Smooth muscle cell (in vitro differentiated cells): Measurements from ENCODE around the gene FAM50B. TPM values are rescaled to one million over a fixed set of nuclear protein-coding genes. Genes with fewer than 3 reads are reported as not detected.

Experiments
- DNase-seq: peaks from one replicate; lab custom pipeline; 2025; ENCODE audit not compliant: unreplicated experiment; lab: John Stamatoyannopoulos, UW
- H2AFZ ChIP-seq: fragments of 200-600 bp; sonication (generic); 2 replicates; pipeline ENCODE4 v1.6.0; 2016; ENCODE audit warnings: antibody characterized with exemption, low read depth, mild to moderate bottlenecking
- H3F3A ChIP-seq: fragments of 200-600 bp; sonication (generic); 2 replicates; pipeline ENCODE4 v1.6.0; 2017; ENCODE audit warnings: antibody characterized with exemption, low read depth
- H3K27ac ChIP-seq: fragments of 200-600 bp; sonication (generic); 2 replicates; pipeline ENCODE4 v1.5.1; 2016; ENCODE audit warnings: low read depth, mild to moderate bottlenecking
- H3K27me3 ChIP-seq: fragments of 200-600 bp; sonication (generic); 2 replicates; pipeline ENCODE4 v1.6.1; 2016; ENCODE audit warnings: low read depth, mild to moderate bottlenecking
- H3K36me3 ChIP-seq: fragments of 200-600 bp; sonication (generic); 2 replicates; pipeline ENCODE4 v1.5.1; 2016; ENCODE audit warnings: low read depth
- H3K4me1 ChIP-seq: fragments of 200-600 bp; sonication (generic); 2 replicates; pipeline ENCODE4 v1.5.1; 2016; ENCODE audit warnings: low read depth
- H3K4me2 ChIP-seq: fragments of 200-600 bp; sonication (generic); 2 replicates; pipeline ENCODE4 v1.6.0; 2016; ENCODE audit warnings: mild to moderate bottlenecking
- H3K4me3 ChIP-seq: fragments of 200-600 bp; sonication (generic); 2 replicates; pipeline ENCODE4 v1.5.1; 2016; ENCODE audit warnings: mild to moderate bottlenecking
- H3K79me2 ChIP-seq: fragments of 200-600 bp; sonication (generic); 2 replicates; pipeline ENCODE4 v1.6.0; 2016; ENCODE audit warnings: low read depth, mild to moderate bottlenecking
- H3K9ac ChIP-seq: fragments of 200-600 bp; sonication (generic); 2 replicates; pipeline ENCODE4 v1.6.0; 2016; ENCODE audit warnings: low read depth
- H3K9me3 ChIP-seq: fragments of 200-600 bp; sonication (generic); replicated peaks from 2 replicates; pipeline ENCODE4 v1.5.1; 2016; ENCODE audit warnings: low read depth
- H4K20me1 ChIP-seq: fragments of 200-600 bp; sonication (generic); 2 replicates; pipeline ENCODE4 v1.6.0; 2016; ENCODE audit warnings: low read depth
- WGBS: methylation state at CpG from one replicate; pipeline ENCODE4 v1.1.7; 2016; ENCODE audit warnings: low lambda C conversion rate; 5-methylcytosine and 5-hydroxymethylcytosine counted together
- polyA plus RNA-seq: library from polyadenylated mRNA; unstranded; fragments of >200 nt; fragmentation: Nextera tagmentation; extraction: Ambion mirVana; gene quantifications from 2 replicates; pipeline ENCODE4 v1.2.1, GENCODE V29; 2016
- total RNA-seq: library from RNA; depleted of rRNA; stranded (reverse); fragments of >200 nt; gene quantifications from 2 replicates; pipeline ENCODE4 v1.2.3, GENCODE V29; 2014
- TF ChIP-seq, protein P1 (sequence below): fragments of 200-600 bp; sonication (generic); IDR thresholded peaks from 2 replicates; pipeline ENCODE4 v1.5.1; 2017; ENCODE audit warnings: borderline replicate concordance, mild to moderate bottlenecking, antibody characterized with exemption; ENCODE audit not compliant: insufficient read depth, poor library complexity, severe bottlenecking

The FAM50B gene
- total and polyA plus RNA-seq, 2 experiments from 2014 or later, result 4.3 to 6.3 TPM

DNA sequence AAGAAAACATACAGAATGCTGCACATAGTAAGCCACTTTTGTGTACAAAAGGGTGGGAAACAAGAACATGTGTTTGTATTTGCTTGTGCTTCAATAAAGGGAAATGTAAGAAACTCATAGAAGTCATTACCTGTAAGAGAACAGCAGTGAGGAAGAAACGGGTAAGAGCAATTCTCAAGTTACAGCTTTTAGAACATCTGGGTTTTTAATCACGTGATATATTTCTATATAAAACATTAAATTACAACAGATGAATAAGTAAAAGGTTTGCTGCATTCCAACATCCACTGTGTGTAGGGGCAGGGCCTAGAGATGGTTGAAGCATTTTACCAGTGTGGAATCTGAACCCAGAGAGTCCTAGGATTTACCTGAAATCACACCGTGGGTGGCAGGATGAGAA lies 36.6 kb upstream of the FAM50B start:
- no peak overlapping the region for H3K4me2 ChIP-seq
- H3K4me1 ChIP-seq, result no peaks in the 10 kb centered on the region
- no peak overlapping the region for H3K4me3 ChIP-seq
- H3K27me3 ChIP-seq, result no peaks in the 10 kb centered on the region
- no peak overlapping the region for H2AFZ ChIP-seq
- no peaks in the 10 kb centered on the region for H3K36me3 ChIP-seq
- DNase-seq, result no peak
- H3F3A ChIP-seq, result peaks cover 3% of the 10 kb centered on the region
- TF ChIP-seq, protein P1, sequence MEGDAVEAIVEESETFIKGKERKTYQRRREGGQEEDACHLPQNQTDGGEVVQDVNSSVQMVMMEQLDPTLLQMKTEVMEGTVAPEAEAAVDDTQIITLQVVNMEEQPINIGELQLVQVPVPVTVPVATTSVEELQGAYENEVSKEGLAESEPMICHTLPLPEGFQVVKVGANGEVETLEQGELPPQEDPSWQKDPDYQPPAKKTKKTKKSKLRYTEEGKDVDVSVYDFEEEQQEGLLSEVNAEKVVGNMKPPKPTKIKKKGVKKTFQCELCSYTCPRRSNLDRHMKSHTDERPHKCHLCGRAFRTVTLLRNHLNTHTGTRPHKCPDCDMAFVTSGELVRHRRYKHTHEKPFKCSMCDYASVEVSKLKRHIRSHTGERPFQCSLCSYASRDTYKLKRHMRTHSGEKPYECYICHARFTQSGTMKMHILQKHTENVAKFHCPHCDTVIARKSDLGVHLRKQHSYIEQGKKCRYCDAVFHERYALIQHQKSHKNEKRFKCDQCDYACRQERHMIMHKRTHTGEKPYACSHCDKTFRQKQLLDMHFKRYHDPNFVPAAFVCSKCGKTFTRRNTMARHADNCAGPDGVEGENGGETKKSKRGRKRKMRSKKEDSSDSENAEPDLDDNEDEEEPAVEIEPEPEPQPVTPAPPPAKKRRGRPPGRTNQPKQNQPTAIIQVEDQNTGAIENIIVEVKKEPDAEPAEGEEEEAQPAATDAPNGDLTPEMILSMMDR, result no peak
- H3K9me3 ChIP-seq, result no peaks in the 10 kb centered on the region
- H4K20me1 ChIP-seq, result no peaks in the 10 kb centered on the region
- 92% methylated on average over 3 of the region's 3 CpGs for WGBS
- no peak overlapping the region for H3K9ac ChIP-seq
- no peaks in the 10 kb centered on the region for H3K79me2 ChIP-seq
- H3K27ac ChIP-seq, result no peak overlapping the region

DNA sequence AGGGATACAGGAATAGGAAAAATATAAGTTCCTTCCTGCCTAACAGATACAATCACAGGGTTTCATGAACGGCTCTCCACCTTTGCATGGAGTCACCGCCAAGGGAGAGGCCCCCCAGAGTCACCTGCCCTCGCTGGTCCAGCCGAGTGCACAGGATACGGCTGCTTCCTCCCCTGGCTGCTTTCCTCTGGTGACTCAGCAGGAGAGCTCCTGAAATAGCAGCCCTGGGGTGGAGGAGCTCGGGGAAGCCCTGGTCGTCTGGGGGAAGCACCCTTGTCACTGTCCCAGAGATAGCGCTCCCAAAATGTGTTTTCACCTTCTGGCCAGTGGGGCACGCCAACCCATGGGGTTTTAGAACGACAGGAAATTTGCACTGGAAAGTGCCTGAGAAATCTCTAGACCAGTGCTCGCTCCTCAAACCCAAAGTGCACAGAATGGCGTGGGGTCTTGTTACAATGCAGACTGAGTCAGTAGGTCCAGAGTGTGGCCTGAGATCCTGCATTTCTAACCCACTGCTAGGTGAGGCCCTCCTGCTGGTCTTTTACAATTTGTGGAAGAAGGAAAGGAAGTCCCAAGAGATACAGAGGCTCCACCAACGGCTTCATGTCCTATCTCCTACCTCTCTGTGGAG lies 35.9 kb upstream of the FAM50B start:
- 51% methylated on average over 13 of the region's 13 CpGs for WGBS
- Histone ChIP-seq H3K79me2 (no peaks in the 10 kb centered on the region), H3K4me2 (no peak overlapping the region), H3K36me3 (no peaks in the 10 kb centered on the region), H3K4me1 (no peaks in the 10 kb centered on the region), H3K4me3 (no peak overlapping the region), H3K27me3 (no peaks in the 10 kb centered on the region), H2AFZ (no peak overlapping the region), H3K27ac (no peak overlapping the region), H3K9ac (no peak overlapping the region), H4K20me1 (no peaks in the 10 kb centered on the region), H3K9me3 (no peaks in the 10 kb centered on the region), H3F3A (peaks cover 3% of the 10 kb centered on the region)
- TF ChIP-seq, protein P1, result no peak
- no peak for DNase-seq

DNA sequence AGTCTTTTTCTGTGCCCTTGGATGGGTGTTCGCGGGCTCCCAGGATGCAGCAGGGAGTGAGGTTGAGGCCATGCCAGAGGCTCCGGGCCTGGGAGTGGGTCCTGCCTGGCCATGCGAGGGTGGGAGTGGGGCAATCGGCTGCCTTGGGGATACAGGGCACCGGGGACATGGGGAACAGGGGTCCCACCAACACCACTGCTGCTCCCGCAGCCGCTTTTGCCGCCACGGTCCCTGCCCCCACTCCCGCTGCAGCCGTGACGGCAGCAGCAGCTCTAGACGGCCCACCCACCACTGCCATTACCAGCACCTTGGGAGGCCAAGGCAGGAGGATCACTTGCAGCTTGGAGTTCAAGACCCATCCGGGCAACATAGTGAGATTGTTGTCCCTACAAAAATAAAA lies 35.3 kb upstream of the FAM50B start:
- H3K36me3 ChIP-seq, result no peaks in the 10 kb centered on the region
- H4K20me1 ChIP-seq, result no peaks in the 10 kb centered on the region
- peaks cover 3% of the 10 kb centered on the region for H3F3A ChIP-seq
- TF ChIP-seq, protein P1, result no peak
- no peak overlapping the region for H3K9ac ChIP-seq
- H3K9me3 ChIP-seq, result no peaks in the 10 kb centered on the region
- no peaks in the 10 kb centered on the region for H3K79me2 ChIP-seq
- no peaks in the 10 kb centered on the region for H3K27me3 ChIP-seq
- no peak overlapping the region for H3K27ac ChIP-seq
- no peak for DNase-seq
- no peak overlapping the region for H3K4me3 ChIP-seq
- H3K4me1 ChIP-seq, result no peaks in the 10 kb centered on the region
- H3K4me2 ChIP-seq, result no peak overlapping the region
- no peak overlapping the region for H2AFZ ChIP-seq
- 98% methylated on average over 15 of the region's 15 CpGs for WGBS

DNA sequence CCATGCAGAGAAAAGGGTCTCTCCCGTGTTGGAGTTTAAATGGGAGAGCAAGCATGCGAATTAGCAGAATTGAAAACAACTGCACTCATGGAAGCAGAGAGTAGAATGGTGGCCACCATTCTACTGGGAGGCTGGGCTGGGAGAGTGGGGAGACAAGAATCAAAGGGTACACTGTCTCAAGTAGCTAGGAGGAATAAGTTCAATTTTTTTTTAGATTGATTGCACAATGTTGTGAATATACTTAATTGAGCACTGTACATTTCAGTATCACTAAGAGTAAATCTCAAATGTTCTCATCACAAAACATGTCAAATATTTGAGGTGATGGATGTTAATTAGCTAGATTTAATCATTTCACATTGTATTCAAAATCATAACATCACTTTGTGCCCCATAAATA lies 34.6 kb upstream of the FAM50B start:
- Histone ChIP-seq H3K4me3 (no peak overlapping the region), H3K36me3 (no peaks in the 10 kb centered on the region), H4K20me1 (no peaks in the 10 kb centered on the region), H2AFZ (no peak overlapping the region), H3K4me2 (no peak overlapping the region), H3K27me3 (no peaks in the 10 kb centered on the region), H3K4me1 (no peaks in the 10 kb centered on the region), H3K79me2 (no peaks in the 10 kb centered on the region), H3K27ac (no peak overlapping the region), H3K9me3 (no peaks in the 10 kb centered on the region), H3K9ac (no peak overlapping the region), H3F3A (peaks cover 3% of the 10 kb centered on the region)
- TF ChIP-seq, protein P1, result no peak
- DNase-seq, result no peak
- 98% methylated on average over 2 of the region's 2 CpGs for WGBS
